ENCODE results near the gene PRMT9.

DNA sequence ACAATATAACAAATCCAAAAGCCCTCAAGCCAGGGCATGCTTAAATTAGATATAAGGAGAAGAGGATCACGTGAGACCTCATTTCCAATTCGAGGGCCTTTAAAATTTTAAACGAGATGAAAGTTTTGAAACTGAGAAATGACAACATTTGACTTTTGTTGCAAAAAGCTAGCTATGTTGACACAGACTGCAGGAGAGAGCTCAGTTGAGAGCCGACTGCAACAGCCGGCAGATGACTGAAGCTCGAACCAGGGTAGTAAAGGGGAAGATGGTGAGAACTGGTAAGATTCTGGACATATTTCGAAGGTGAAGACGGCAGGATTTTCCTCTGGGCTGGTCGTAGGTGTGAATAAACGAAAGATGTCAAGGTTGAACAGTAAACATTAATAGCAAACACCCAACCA is 773 bp downstream of the PRMT9 start:
- TF ChIP-seq, protein P1, sequence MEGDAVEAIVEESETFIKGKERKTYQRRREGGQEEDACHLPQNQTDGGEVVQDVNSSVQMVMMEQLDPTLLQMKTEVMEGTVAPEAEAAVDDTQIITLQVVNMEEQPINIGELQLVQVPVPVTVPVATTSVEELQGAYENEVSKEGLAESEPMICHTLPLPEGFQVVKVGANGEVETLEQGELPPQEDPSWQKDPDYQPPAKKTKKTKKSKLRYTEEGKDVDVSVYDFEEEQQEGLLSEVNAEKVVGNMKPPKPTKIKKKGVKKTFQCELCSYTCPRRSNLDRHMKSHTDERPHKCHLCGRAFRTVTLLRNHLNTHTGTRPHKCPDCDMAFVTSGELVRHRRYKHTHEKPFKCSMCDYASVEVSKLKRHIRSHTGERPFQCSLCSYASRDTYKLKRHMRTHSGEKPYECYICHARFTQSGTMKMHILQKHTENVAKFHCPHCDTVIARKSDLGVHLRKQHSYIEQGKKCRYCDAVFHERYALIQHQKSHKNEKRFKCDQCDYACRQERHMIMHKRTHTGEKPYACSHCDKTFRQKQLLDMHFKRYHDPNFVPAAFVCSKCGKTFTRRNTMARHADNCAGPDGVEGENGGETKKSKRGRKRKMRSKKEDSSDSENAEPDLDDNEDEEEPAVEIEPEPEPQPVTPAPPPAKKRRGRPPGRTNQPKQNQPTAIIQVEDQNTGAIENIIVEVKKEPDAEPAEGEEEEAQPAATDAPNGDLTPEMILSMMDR (conservative IDR thresholded peaks at IDR 0.05 in 1 of 2, IDR thresholded peaks at IDR 0.05 in 1 of 2; ENCODE audit: low read depth in 1 of 2, low read length in 2 of 2), result no peak
- TF ChIP-seq EZH2 (IDR thresholded peaks at IDR 0.05; ENCODE audit: low read length, missing control alignments), result no peak
